Type B pancreatic cell (in vitro differentiated cells): ENCODE data around the gene NOL4L. TPM values are rescaled to one million over a fixed set of nuclear protein-coding genes. Genes with fewer than 3 reads are reported as not detected.
A peak's percentile ranks its signal among the peaks of the same experiment; 100 is the strongest.

Experiments
- DNase-seq: peaks from one replicate; pipeline ENCODE4 v3.0.0; 2021; ENCODE audit warnings: mixed read lengths; ENCODE audit not compliant: unreplicated experiment; ENCODE audit errors: extremely low spot score
- H3K27ac Mint-ChIP-seq: 2 replicates; pipeline ENCODE4 v1.8.0; 2021; ENCODE audit warnings: mild to moderate bottlenecking, mixed read lengths
- H3K27me3 Mint-ChIP-seq: 2 replicates; pipeline ENCODE4 v1.8.0; 2021; ENCODE audit warnings: mixed read lengths
- H3K36me3 Mint-ChIP-seq: 2 replicates; pipeline ENCODE4 v1.8.0; 2021; ENCODE audit warnings: mixed read lengths
- H3K4me1 Mint-ChIP-seq: one replicate; pipeline ENCODE4 v1.8.0; 2021; ENCODE audit warnings: mixed read lengths; ENCODE audit not compliant: unreplicated experiment
- H3K4me3 Mint-ChIP-seq: 2 replicates; pipeline ENCODE4 v1.8.0; 2021; ENCODE audit warnings: mild to moderate bottlenecking, mixed read lengths
- H3K9me3 Mint-ChIP-seq: 2 replicates; pipeline ENCODE4 v1.8.0; 2021; ENCODE audit warnings: mixed read lengths
- CTCF ChIP-seq: fragments of 200-600 bp; sonication (generic); conservative IDR thresholded peaks from 2 replicates; pipeline ENCODE4 v1.5.0; 2021; ENCODE audit warnings: antibody characterized with exemption, mild to moderate bottlenecking
- total RNA-seq: library from RNA; stranded (reverse); gene quantifications from 2 replicates; pipeline ENCODE4 v1.2.1, GENCODE V29; 2021; ENCODE audit warnings: low replicate concordance

The NOL4L gene
- total RNA-seq, 1 donor from 2014 or later, result 44.5 TPM

GRCh38 chr20:32446301-32447100 lies 138.6 kb downstream of the NOL4L start:
- Mint-ChIP-seq H3K9me3 (no peaks in the 10 kb centered on the region), H3K27me3 (no peaks in the 10 kb centered on the region), H3K27ac (peak overlapping the region; percentile 80), H3K4me3 (peak overlapping the region; percentile 18), H3K4me1 (peaks cover 29% of the 10 kb centered on the region), H3K36me3 (peaks cover 32% of the 10 kb centered on the region)
- no peak for DNase-seq
- TF ChIP-seq CTCF, result no peak

GRCh38 chr20:32445539-32446273 lies 139.4 kb downstream of the NOL4L start:
- no peak for TF ChIP-seq CTCF
- Mint-ChIP-seq H3K4me3 (peak overlapping the region; percentile 15), H3K27ac (peak overlapping the region; percentile 71), H3K9me3 (no peaks in the 10 kb centered on the region), H3K4me1 (peaks cover 35% of the 10 kb centered on the region), H3K36me3 (peaks cover 38% of the 10 kb centered on the region), H3K27me3 (no peaks in the 10 kb centered on the region)
- DNase-seq, result no peak

GRCh38 chr20:32444474-32445220 lies 140.5 kb downstream of the NOL4L start:
- Mint-ChIP-seq H3K27ac (peak overlapping the region; percentile 71), H3K4me3 (no peak overlapping the region), H3K9me3 (no peaks in the 10 kb centered on the region), H3K4me1 (peaks cover 30% of the 10 kb centered on the region), H3K36me3 (peaks cover 34% of the 10 kb centered on the region), H3K27me3 (no peaks in the 10 kb centered on the region)
- no peak for TF ChIP-seq CTCF
- no peak for DNase-seq

GRCh38 chr20:32443386-32443974 lies 141.7 kb downstream of the NOL4L start:
- H3K36me3 Mint-ChIP-seq, result peaks cover 42% of the 10 kb centered on the region
- no peaks in the 10 kb centered on the region for H3K9me3 Mint-ChIP-seq
- H3K4me1 Mint-ChIP-seq, result peaks cover 24% of the 10 kb centered on the region
- no peaks in the 10 kb centered on the region for H3K27me3 Mint-ChIP-seq
- TF ChIP-seq CTCF, result no peak
- H3K27ac Mint-ChIP-seq, result no peak overlapping the region
- no peak for DNase-seq
- no peak overlapping the region for H3K4me3 Mint-ChIP-seq

- Mint-ChIP-seq H3K36me3 (peaks cover 42% of the 10 kb centered on the region), H3K4me3 (no peak overlapping the region), H3K9me3 (no peaks in the 10 kb centered on the region), H3K4me1 (peaks cover 24% of the 10 kb centered on the region), H3K27ac (no peak overlapping the region), H3K27me3 (no peaks in the 10 kb centered on the region)
- no peak for DNase-seq
- TF ChIP-seq CTCF, result no peak
These were observed 142.3 kb downstream of the NOL4L start for GRCh38 chr20:32442630-32443373.
